Lung (tissue), 12 donors: Measurements from ENCODE around the gene HM13. TPM values are rescaled to one million over a fixed set of nuclear protein-coding genes. Genes with fewer than 3 reads are reported as not detected.

Experiments used
- ATAC-seq: fragments of 200-7000 bp; cut with Tn5 transposase; one replicate; pipeline ENCODE4 v1.9.1; 2020; ENCODE audit warnings: moderate number of reproducible peaks; ENCODE audit not compliant: insufficient read depth, low FRiP score
- DNase-seq, 3 donors: peaks; one replicate each; pipeline ENCODE4 v3.0.0-alpha.2; 2013 to 2017
- H3K27ac ChIP-seq, 2 donors: one replicate each; pipeline ENCODE4 v1.5.1; 2013; ENCODE audit warnings: mild to moderate bottlenecking in 2 of 2, moderate library complexity in 2 of 2, control low read depth in 1 of 2, inconsistent platforms in 1 of 2, low read depth in 1 of 2, low read length in 1 of 2
- H3K27me3 ChIP-seq, 3 donors: one replicate each; pipeline ENCODE4 v1.5.1; 2013; ENCODE audit warnings: low read length in 2 of 3; ENCODE audit not compliant: control insufficient read depth in 3 of 3, insufficient read depth in 3 of 3
- H3K36me3 ChIP-seq, 4 donors: one replicate each; pipeline ENCODE4 v1.5.1; 2013; ENCODE audit warnings: low read length in 4 of 4, mild to moderate bottlenecking in 1 of 4, moderate library complexity in 1 of 4; ENCODE audit not compliant: control insufficient read depth in 4 of 4, insufficient read depth in 4 of 4
- H3K4me1 ChIP-seq, 5 donors: one replicate each; pipeline ENCODE4 v1.5.1; 2013; ENCODE audit warnings: low read length in 5 of 5, mild to moderate bottlenecking in 2 of 5, moderate library complexity in 1 of 5; ENCODE audit not compliant: control insufficient read depth in 5 of 5, insufficient read depth in 5 of 5
- H3K4me3 ChIP-seq: one replicate; pipeline ENCODE4 v1.5.1; 2013; ENCODE audit warnings: mild to moderate bottlenecking, control low read depth, moderate library complexity
- H3K9ac ChIP-seq, 2 donors: one replicate each; pipeline ENCODE4 v1.5.1; 2013; ENCODE audit warnings: low read length in 2 of 2, control low read depth in 1 of 2; ENCODE audit not compliant: insufficient read depth in 1 of 2
- H3K9me3 ChIP-seq, 4 donors: one replicate each; pipeline ENCODE4 v1.5.1; 2013; ENCODE audit warnings: low read length in 3 of 4, mild to moderate bottlenecking in 1 of 4, moderate library complexity in 1 of 4; ENCODE audit not compliant: control insufficient read depth in 4 of 4, insufficient read depth in 3 of 4
- CTCF ChIP-seq: IDR thresholded peaks from 2 replicates; pipeline ENCODE4 v1.5.1; 2012; ENCODE audit warnings: mild to moderate bottlenecking; ENCODE audit errors: control extremely low read depth, extremely low read depth
- WGBS, 2 donors: extraction: QIAGEN DNeasy Blood & Tissue Kit; methylation state at CpG; one replicate each; pipeline ENCODE4 v1.1.7; 2013; 5-methylcytosine and 5-hydroxymethylcytosine counted together
- polyA plus RNA-seq, 2 donors: library from polyadenylated mRNA; stranded (reverse); fragments of 200-250 nt; gene quantifications; one replicate each; pipeline ENCODE4 v1.2.1, GENCODE V29; 2013
- total RNA-seq, 2 donors: library from RNA; depleted of rRNA in 1 of 2; stranded (reverse); fragments of >200 nt in 1 of 2; gene quantifications; one replicate each; pipeline ENCODE4 v1.2.1, GENCODE V29; 2014 to 2021
- donor health status: control.
- donor health status: control.
- donor health status: Bipolar disorder and iron deficiency.
- donor health status: healthy.
- donor health status: DM: yes; HTN: yes; CAD: no.

Gene HM13
- total and polyA plus RNA-seq, 4 donors = 53.5 to 249 (median 205) TPM

GRCh38 chr20:31489152-31489551, 25.1 kb upstream of the HM13 start:
- Histone ChIP-seq H3K4me1 (peaks cover 0 to 26% (median 3%) of the 10 kb centered on the region in 5 donors), H3K27ac (no peak overlapping the region), H3K4me3 (no peak overlapping the region), H3K36me3 (peaks cover 0 to 5% (median 0%) of the 10 kb centered on the region in 4 donors), H3K9ac (no peak overlapping the region), H3K27me3 (peaks cover 0 to 5% (median 4%) of the 10 kb centered on the region in 3 donors), H3K9me3 (peaks cover 0 to 2% (median 0%) of the 10 kb centered on the region in 4 donors)
- 85 to 88% methylated on average over 3 of the region's 3 CpGs for WGBS, 2 donors
- no peak for DNase-seq
- TF ChIP-seq CTCF = no peak
- ATAC-seq = no peak

GRCh38 chr20:31490752-31491151, 23.5 kb upstream of the HM13 start:
- Histone ChIP-seq H3K9me3 (no peaks in the 10 kb centered on the region), H3K4me1 (peaks cover 0 to 21% (median 3%) of the 10 kb centered on the region in 5 donors), H3K27me3 (peaks cover 0 to 4% (median 0%) of the 10 kb centered on the region in 3 donors), H3K27ac (no peak overlapping the region), H3K4me3 (no peak overlapping the region), H3K36me3 (no peaks in the 10 kb centered on the region), H3K9ac (no peak overlapping the region)
- no peak for TF ChIP-seq CTCF
- 93% methylated on average over 3 of the region's 3 CpGs for WGBS, 2 donors
- no peak for DNase-seq
- ATAC-seq = no peak

GRCh38 chr20:31494131-31494530, 20.1 kb upstream of the HM13 start:
- WGBS, 2 donors = 52 to 53% methylated on average over 2 of the region's 2 CpGs
- Histone ChIP-seq H3K27me3 (no peaks in the 10 kb centered on the region), H3K27ac (no peak overlapping the region), H3K36me3 (no peaks in the 10 kb centered on the region), H3K9ac (no peak overlapping the region), H3K9me3 (no peaks in the 10 kb centered on the region), H3K4me1 (peaks cover 0 to 21% (median 0%) of the 10 kb centered on the region in 5 donors), H3K4me3 (no peak overlapping the region)
- no peak for TF ChIP-seq CTCF
- ATAC-seq = no peak
- peak; percentile 52 to 73 (median 62) for DNase-seq

- Histone ChIP-seq H3K27me3 (no peaks in the 10 kb centered on the region), H3K27ac (no peak overlapping the region), H3K4me1 (peaks cover 0 to 21% (median 0%) of the 10 kb centered on the region in 5 donors), H3K9me3 (no peaks in the 10 kb centered on the region), H3K36me3 (no peaks in the 10 kb centered on the region), H3K4me3 (no peak overlapping the region), H3K9ac (peak overlapping the region in 1 of 2 donors; percentile 26)
- DNase-seq (peak; percentile 81 to 97 (median 93)), ATAC-seq (peak; percentile 23)
- no peak for TF ChIP-seq CTCF
- 38 to 63% methylated on average over 15 of the region's 15 CpGs for WGBS, 2 donors
Observed at GRCh38 chr20:31496761-31497295, 17.4 kb upstream of the HM13 start.
